HS-5 (cell line): Measurements from ENCODE around the gene RPS28.
"Not testable (repeated sequence)": the region's sequence is repeated elsewhere in the genome, so short reads cannot be mapped to it uniquely, and the experiment has no call there.

Experiments used
- DNase-seq: peaks from one replicate; pipeline ENCODE4 v3.0.0-alpha.2; 2012; ENCODE audit warnings: low read depth

Gene RPS28

GRCh38 chr19:8342684-8343482, 21.6 kb downstream of the RPS28 start, which contains the start of gene KANK3:
Gene KANK3, minus strand, starts transcription at chr19:8343262. Its CDS starts 5,434 bp downstream, at chr19:8337828.
- no peak for DNase-seq

GRCh38 chr19:8343483-8343844, 22.2 kb downstream of the RPS28 start:
- DNase-seq: no peak

DNA sequence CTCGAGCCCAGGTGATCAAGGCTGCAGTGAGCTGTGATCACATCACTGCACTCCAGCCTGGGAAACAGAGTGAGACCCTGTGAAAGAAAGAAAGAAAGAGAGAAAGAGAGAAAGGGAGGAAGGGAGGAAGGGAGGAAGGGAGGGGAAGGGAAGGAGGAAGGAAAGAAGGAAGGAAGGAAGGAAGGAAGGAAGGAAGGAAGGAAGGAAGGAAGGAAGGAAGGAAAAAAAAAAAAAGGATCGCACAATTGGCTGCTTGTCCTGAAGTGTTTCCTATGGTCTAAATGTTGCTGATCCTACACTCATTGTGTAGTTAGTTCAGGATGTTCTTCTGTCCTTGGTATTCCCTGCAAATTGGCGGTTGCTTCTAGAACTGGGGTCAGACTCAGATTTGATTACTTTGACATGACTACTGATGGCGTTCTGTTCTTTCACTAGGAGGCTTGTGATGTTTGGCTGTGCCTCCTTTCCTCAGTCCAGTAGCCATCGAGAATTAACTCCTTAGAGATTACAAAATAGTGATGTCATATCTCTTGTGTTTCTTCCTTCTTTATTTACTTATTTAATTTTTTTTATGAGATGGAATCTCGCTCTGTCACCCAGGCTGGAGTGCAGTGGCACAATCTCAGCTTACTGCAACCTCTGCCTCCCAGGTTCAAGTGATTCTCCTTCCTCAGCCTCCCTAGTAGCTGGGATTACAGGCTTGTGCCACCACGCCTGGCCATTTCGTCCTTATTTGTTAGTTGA, 28.5 kb downstream of the RPS28 start:
- DNase-seq: not testable (repeated sequence)

DNA sequence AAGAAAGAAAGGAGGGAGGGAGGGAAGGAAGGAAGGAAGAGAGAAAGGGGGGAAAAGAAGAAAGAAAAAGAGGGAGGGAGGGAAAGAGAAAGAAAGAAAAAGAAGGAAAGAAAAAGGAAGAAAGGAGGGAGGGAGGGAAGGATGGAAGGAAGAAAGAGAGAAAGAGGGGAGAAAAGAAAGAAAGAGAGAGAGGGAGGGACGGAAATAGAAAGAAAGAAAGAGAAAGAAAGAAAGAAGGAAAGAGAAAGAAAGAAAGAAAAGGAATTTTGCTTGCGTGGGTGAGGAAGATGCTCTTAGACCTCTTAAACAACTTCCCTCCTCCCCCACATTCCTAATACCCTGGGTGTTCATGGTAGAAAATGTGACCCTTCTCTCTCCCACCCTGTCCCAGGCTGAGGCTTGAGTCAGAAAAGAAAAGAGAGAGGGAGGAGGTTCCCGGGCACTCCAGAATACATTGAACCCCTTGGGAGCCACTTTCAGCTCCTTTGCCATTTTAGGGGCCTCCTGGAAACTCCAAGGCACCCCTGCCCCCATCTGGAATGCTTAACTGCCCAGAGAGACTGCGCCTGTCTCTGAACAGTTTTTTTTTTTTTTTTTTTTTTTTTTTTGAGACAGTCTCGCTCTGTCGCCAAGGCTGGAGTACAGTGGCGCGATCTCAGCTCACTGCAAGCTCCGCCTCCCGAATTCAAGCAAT, 31.0 kb downstream of the RPS28 start:
- no peak for DNase-seq

- not testable (repeated sequence) for DNase-seq
Observed at GRCh38 chr19:8352845-8353244, 31.5 kb downstream of the RPS28 start.

DNA sequence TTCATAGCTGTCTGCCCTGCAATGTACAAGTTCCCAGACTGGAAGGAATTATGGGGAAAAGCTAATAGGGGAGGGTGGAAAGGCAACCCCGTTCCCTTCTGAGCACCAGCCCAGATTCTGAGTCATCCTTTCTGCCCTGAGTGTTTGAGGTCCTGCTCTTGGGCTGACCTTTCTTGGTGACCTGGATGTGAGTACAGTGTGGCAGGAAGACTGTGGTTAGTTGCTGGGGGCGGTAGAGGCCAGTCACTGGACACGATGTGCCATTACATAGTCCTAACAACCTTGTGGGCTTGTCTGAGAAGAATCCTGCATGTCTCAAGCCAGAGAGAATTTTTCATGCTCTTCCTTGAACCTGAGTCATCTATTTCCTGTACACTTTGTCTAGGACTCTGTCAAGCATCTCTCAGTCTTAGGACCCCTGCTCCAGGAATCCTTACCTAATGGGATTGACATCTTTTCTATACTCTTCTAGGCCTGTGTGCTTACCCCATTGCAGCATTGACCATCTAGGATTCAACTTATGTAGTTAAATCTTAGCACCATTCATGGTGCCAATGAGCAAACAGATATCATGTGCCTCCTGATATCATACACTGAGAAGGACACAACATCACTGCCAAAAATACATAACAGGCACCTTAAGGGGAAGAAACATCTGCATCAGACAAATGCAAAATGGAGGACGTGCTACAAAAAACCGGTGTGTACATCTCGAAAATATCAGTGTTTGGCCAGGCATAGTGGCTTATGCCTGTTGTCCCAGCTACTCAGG, 34.5 kb downstream of the RPS28 start:
- peak; percentile 97 for DNase-seq

GRCh38 chr19:8357007-8357521, 35.8 kb downstream of the RPS28 start:
- DNase-seq: no peak

DNA sequence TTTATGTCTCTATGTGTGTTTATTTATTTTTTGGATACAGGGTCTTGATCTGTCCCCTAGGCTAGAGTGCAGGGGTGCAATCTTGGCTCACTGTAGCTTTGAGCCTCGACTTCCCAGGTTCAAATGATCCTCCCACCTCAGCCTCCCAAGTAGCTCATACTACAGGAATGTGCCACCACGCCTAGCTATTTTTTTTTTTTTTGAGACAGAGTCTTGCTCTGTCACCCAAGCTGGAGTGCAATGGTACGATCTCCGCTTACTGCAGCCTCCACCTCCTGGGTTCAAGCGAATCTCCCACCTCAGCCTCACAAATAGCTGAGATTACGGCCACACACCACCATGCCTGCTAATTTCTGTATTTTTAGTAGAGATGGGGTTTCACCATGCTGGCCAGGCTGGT, 37.7 kb downstream of the RPS28 start:
- no peak for DNase-seq

GRCh38 chr19:8360196-8360595, 38.9 kb downstream of the RPS28 start:
- no peak for DNase-seq

GRCh38 chr19:8361921-8362793, 40.9 kb downstream of the RPS28 start:
- peak; percentile 97 for DNase-seq

DNA sequence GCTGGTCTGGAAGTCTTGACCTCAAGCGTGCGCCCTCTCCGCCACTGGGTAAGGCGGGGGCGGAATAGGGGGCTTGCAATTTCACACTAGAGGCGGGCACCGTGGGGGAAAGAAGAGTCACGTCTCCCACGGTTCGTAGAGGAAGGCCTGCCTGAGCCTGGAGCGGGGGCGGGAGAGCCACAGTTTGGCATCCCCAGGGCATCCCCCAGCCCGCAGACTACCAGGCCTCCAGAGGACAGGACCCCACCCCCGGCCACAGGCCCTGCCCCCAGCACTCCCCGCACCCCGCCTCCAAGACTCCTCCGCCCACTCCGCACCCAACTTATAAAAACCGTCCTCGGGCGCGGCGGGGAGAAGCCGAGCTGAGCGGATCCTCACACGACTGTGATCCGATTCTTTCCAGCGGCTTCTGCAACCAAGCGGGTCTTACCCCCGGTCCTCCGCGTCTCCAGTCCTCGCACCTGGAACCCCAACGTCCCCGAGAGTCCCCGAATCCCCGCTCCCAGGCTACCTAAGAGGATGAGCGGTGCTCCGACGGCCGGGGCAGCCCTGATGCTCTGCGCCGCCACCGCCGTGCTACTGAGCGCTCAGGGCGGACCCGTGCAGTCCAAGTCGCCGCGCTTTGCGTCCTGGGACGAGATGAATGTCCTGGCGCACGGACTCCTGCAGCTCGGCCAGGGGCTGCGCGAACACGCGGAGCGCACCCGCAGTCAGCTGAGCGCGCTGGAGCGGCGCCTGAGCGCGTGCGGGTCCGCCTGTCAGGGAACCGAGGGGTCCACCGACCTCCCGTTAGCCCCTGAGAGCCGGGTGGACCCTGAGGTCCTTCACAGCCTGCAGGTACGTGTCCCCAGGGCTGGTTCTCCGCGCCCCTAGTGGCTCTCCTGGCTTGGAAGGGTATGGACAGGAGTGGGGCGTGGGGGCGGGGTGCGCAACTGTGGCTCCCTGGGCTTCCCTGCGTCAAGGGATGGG, 42.8 kb downstream of the RPS28 start, which contains the start of gene ANGPTL4:
Gene ANGPTL4, plus strand, starts transcription at position 353 of the 969 bp plus-strand sequence. Its CDS starts 167 bp downstream, at position 520.
- DNase-seq: peak; percentile 18

- no peak for DNase-seq
Observed at GRCh38 chr19:8366121-8366581, 44.9 kb downstream of the RPS28 start.

GRCh38 chr19:8366961-8367326, 45.6 kb downstream of the RPS28 start:
- DNase-seq: no peak

- no peak for DNase-seq
Observed at GRCh38 chr19:8367327-8368001, 46.2 kb downstream of the RPS28 start.

DNA sequence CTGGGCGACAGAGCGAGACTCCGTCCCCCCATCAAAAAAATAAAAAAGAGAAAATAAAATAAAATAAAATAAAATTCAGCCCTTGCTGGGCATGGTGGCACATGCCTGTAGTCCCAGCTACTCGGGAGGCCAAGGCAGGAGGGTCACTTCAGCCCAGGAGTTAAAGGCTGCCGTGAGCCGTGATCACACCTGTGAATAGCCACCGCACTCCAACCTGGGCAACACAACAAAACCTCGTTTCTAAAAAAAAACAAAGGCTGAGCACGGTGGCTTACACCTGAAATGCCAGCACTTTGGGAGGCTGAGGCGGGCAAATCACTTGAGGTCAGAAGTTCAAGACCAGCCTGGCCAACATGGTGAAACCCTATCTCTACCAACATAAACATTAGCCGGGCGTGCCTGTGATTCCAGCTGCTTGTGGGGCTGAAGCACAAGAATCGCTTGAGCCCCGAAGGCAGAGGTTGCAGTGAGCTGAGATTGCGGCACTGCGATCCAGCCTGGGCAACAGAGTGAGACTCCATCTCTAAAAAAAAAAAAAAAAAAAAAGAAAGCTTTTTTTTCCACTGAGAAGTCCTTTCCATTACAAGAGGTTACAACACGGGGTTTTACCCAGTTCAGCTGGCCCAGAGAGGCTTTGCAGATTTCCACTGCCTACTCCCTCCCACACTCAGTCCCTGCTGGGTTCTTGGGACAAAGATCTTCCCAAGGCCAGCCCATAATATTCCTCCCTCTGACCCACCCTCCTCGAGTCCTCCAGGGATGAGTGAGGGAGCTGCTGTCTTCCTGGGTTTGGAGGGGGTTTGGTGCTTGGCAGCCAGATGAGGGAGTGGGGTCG, 49.1 kb downstream of the RPS28 start:
- no peak for DNase-seq

GRCh38 chr19:8371011-8371804, 49.9 kb downstream of the RPS28 start:
- no peak for DNase-seq
